Adrenal gland (tissue), 12 donors: ENCODE measurements around the gene THRB. TPM values are rescaled to one million over a fixed set of nuclear protein-coding genes. Genes with fewer than 3 reads are reported as not detected.

Source experiments
- DNase-seq, 7 donors: peaks; one replicate each; pipeline ENCODE4 v3.0.0-alpha.2; 2019 to 2020
- H3K27ac ChIP-seq, 5 donors: fragments of 200-600 bp; sonication (generic) in 4 of 5; 1 replicate in 3 of 5; 2 replicates in 2 of 5; pipeline versions ENCODE4 v1.5.1 to v1.8.0; 2016 to 2020; ENCODE audit warnings: mild to moderate bottlenecking in 1 of 5
- H3K27me3 ChIP-seq: fragments of 200-600 bp; 2 replicates; pipeline ENCODE4 v1.8.0; 2021
- H3K36me3 ChIP-seq, 2 donors: fragments of 200-600 bp; replicated peaks in 1 of 2; 1 replicate in 1 of 2; 2 replicates in 1 of 2; pipeline versions ENCODE4 v1.5.1 to v1.8.0; 2018 to 2022
- H3K4me1 ChIP-seq, 2 donors: fragments of 200-600 bp; replicated peaks in 1 of 2; 1 replicate in 1 of 2; 2 replicates in 1 of 2; pipeline versions ENCODE4 v1.5.1 to v1.8.0; 2018 to 2021
- H3K4me3 ChIP-seq, 4 donors: fragments of 200-600 bp; sonication (generic) in 3 of 4; one replicate each; pipeline ENCODE4 v1.5.1; 2016 to 2018
- H3K9me3 ChIP-seq, 3 donors: fragments of 200-600 bp; sonication (generic) in 1 of 3; replicated peaks in 1 of 3; 1 replicate in 2 of 3; 2 replicates in 1 of 3; pipeline versions ENCODE4 v1.5.1 to v1.8.0; 2016 to 2021
- POLR2A ChIP-seq, 2 donors: fragments of 450-650 bp; IDR thresholded peaks; one replicate each; pipeline ENCODE4 v1.6.1; 2017; ENCODE audit warnings: antibody characterized with exemption in 2 of 2, mild to moderate bottlenecking in 2 of 2, moderate library complexity in 1 of 2
- WGBS, 4 donors: extraction: QIAGEN DNeasy Blood & Tissue Kit in 2 of 4; methylation state at CpG; one replicate each; pipeline versions ENCODE4 v1.1.5 to v1.1.7; 2013 to 2017; 5-methylcytosine and 5-hydroxymethylcytosine counted together
- intact Hi-C, 2 donors: fragments of 100-400 bp; cut with DNase I; formaldehyde crosslinking; loops; one replicate each; pipeline versions ENCODE4 v1.14.1 to v1.15.0; 2022 to 2023
- polyA plus RNA-seq, 3 donors: library from polyadenylated mRNA; stranded (reverse); fragments of 200-250 nt in 2 of 3; fragments of 350-450 nt in 1 of 3; fragmentation: Illumina TruSeq in 1 of 3; extraction: RNeasy Lipid Tissue Mini Kit (QIAGEN cat#74804) in 1 of 3; gene quantifications; one replicate each; pipeline ENCODE4 v1.2.3, GENCODE V29; 2013 to 2014
- total RNA-seq, 9 donors: library from RNA; depleted of rRNA in 4 of 9; stranded (reverse); fragments of >200 nt in 4 of 9; fragments of 120-200 nt in 1 of 9; fragmentation: NEBNext Ultra II Directional in 1 of 9; extraction: Animal tissue kit (Norgen Biotek cat#: 25700) in 1 of 9; gene quantifications; one replicate each; pipeline versions ENCODE4 v1.1.0 to v1.2.4, GENCODE V29; 2013 to 2023
- TF ChIP-seq, protein P1 (sequence below), 6 experiments: fragments of 450-650 bp in 4 of 6; fragments of 200-600 bp in 2 of 6; sonication (generic) in 1 of 6; IDR thresholded peaks; 1 replicate in 5 of 6; 2 replicates in 1 of 6; pipeline versions ENCODE4 v1.5.1 to v1.8.0; 2016 to 2021; ENCODE audit warnings: antibody characterized with exemption in 6 of 6, mild to moderate bottlenecking in 2 of 6, moderate library complexity in 1 of 6
- donor health status: healthy with polysubstance abuse.
- donor health status: Bipolar disorder and iron deficiency.
- donor health status: DM: yes; HTN: yes; CAD: no.
- donor health status: DM: no; HTN: no; CAD: no.
- donor health status: DM: no; HTN: no; CAD: no.
- donor health status: DM: yes; HTN: yes; CAD: no.

Gene THRB
- total and polyA plus RNA-seq, 12 donors: 3.0 to 30.7 (median 13.5) TPM

DNA sequence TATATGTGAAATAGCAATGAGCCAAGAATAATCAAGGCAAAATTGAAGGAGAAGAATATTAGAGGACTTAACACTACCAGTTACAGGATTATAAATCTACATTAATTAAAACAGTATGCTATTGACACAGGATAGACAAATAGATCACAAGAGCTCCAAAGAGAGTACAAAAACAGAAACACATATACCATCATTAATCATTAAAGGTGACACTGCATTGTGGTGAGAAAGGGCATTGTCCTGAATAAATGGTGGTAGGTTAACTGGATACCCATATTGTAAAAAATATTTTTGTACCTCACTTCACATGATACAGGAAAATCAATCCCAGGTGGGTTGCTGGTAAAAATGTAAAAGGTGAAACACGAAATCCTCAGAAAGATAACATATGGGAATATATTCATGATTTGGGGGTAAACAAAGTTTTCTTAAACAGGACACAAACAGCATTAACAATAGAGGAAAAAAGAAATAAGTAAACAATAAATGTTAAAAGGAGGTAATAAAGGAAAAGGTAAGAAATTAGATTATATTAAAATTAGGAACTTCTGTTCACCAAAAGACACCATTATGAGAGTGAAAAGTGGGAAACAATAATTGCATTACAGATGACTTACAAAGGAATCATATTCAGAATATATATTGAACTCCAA lies 145.2 kb downstream of the THRB start:
- no peak for DNase-seq
- H3K9me3 ChIP-seq: peaks cover 0 to 4% (median 0%) of the 10 kb centered on the region in 3 donors
- peaks cover 7 to 8% of the 10 kb centered on the region in 2 donors for H3K4me1 ChIP-seq
- no peaks in the 10 kb centered on the region for H3K36me3 ChIP-seq
- TF ChIP-seq, protein P1, sequence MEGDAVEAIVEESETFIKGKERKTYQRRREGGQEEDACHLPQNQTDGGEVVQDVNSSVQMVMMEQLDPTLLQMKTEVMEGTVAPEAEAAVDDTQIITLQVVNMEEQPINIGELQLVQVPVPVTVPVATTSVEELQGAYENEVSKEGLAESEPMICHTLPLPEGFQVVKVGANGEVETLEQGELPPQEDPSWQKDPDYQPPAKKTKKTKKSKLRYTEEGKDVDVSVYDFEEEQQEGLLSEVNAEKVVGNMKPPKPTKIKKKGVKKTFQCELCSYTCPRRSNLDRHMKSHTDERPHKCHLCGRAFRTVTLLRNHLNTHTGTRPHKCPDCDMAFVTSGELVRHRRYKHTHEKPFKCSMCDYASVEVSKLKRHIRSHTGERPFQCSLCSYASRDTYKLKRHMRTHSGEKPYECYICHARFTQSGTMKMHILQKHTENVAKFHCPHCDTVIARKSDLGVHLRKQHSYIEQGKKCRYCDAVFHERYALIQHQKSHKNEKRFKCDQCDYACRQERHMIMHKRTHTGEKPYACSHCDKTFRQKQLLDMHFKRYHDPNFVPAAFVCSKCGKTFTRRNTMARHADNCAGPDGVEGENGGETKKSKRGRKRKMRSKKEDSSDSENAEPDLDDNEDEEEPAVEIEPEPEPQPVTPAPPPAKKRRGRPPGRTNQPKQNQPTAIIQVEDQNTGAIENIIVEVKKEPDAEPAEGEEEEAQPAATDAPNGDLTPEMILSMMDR (IDR thresholded peaks at IDR 0.05): no peak
- no peak for TF ChIP-seq POLR2A (IDR thresholded peaks at IDR 0.05)
- 86 to 97% (median 92%) methylated on average over 1 of the region's 1 CpG for WGBS, 4 donors
- H3K4me3 ChIP-seq: no peak overlapping the region
- H3K27ac ChIP-seq: no peak overlapping the region
- H3K27me3 ChIP-seq: no peaks in the 10 kb centered on the region
- intact Hi-C loops: no loop called here

DNA sequence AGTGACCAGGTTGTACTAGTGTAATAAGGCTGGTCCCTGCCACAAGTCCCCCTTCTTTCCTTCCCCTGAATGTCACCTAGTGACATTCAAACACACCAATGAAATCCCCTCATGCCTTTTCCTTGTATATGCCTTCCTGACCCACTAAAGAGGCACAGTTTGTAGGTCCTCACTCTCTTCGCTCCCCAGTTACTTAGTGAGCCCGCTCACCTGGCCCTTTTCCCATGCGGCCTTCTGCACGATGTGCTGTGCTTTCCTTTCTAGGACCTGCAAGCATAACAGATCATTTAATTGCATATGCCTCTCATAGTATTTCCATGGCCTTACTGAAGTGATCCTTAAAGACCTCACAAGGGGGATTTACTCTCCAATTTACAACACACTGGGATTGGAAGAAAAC lies 146.3 kb downstream of the THRB start:
- TF ChIP-seq, protein P1 (IDR thresholded peaks at IDR 0.05): no peak
- TF ChIP-seq POLR2A (IDR thresholded peaks at IDR 0.05): no peak
- intact Hi-C loops: no loop called here
- H3K4me3 ChIP-seq: no peak overlapping the region
- H3K9me3 ChIP-seq: peaks cover 0 to 4% (median 0%) of the 10 kb centered on the region in 3 donors
- H3K27ac ChIP-seq: no peak overlapping the region
- H3K4me1 ChIP-seq: peaks cover 7 to 8% of the 10 kb centered on the region in 2 donors
- 94 to 97% (median 94%) methylated on average over 4 of the region's 4 CpGs for WGBS, 4 donors
- no peaks in the 10 kb centered on the region for H3K36me3 ChIP-seq
- H3K27me3 ChIP-seq: no peaks in the 10 kb centered on the region
- no peak for DNase-seq

DNA sequence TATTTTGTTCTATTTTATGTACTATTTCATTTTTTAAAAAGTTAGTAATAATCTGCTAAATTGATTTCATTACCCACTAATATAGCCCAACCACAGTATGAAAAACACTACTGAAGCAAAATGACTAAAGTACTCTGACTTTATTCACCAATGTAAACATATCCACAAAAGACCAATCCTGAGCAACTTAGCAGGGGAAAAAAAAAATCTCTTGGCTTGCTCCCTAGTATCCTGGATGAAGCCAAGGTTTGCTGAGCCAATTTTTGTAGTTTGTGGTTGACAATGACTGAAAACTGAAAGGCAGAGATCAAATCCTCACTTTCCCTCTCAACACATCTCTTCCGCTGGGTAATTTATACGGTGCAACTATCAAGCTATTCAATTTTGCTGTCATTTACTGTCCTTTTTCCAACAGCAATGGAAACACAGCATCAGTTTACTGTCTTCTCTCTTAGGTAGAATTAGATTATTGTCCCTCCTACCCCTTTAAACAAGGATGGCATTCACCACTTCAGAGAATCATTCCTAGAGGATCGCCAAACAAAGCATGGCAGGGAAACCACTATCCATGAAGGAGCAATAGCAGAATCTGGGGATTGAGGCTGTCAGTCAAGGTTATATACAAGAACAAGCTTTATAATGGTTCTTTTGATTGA lies 149.7 kb downstream of the THRB start:
- intact Hi-C loops: no loop called here
- Histone ChIP-seq H3K4me3 (no peak overlapping the region), H3K27ac (no peak overlapping the region), H3K9me3 (peaks cover 0 to 4% (median 0%) of the 10 kb centered on the region in 3 donors), H3K4me1 (peaks cover 0 to 2% of the 10 kb centered on the region in 2 donors), H3K27me3 (no peaks in the 10 kb centered on the region), H3K36me3 (no peaks in the 10 kb centered on the region)
- no peak for TF ChIP-seq POLR2A (IDR thresholded peaks at IDR 0.05)
- TF ChIP-seq, protein P1 (IDR thresholded peaks at IDR 0.05): no peak
- WGBS, 4 donors: 72 to 82% (median 81%) methylated on average over 3 of the region's 3 CpGs
- no peak for DNase-seq

DNA sequence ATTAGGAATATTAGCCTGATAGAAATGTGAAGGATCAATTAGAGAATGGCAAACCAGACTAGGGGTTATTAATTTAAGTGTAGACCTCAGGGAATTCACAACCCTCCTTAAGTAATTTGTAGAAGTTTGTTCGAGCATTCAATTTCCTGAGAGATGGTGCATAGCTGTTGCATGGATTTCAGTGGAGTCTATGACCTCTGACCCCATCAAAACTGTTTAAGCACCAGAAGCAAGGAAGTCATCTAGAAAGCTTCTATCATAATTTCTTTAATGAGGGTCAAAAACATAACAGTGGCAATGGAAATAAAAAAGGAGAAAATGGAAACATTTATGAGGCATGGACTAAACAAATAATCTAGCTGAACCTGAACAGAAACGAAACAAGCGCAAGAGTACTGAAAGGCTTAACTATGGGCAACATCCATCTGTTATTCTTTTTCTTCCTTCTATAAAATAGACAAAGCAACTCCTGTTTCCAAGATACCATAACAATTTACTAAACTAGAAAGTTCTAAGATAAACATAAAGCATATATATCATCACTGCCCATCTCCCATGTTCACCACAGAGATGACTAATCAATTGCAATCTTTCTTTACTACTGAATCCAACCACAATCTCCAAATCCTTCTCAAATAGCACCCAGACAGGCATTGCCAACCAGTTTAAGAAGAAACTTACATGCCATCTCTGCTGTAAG lies 151.4 kb downstream of the THRB start:
- Histone ChIP-seq H3K4me1 (peaks cover 0 to 8% of the 10 kb centered on the region in 2 donors), H3K27ac (no peak overlapping the region), H3K27me3 (no peaks in the 10 kb centered on the region), H3K9me3 (peaks cover 0 to 4% (median 0%) of the 10 kb centered on the region in 3 donors), H3K4me3 (no peak overlapping the region), H3K36me3 (no peaks in the 10 kb centered on the region)
- DNase-seq: no peak
- intact Hi-C loops: no loop called here
- TF ChIP-seq, protein P1 (IDR thresholded peaks at IDR 0.05): no peak
- no peak for TF ChIP-seq POLR2A (IDR thresholded peaks at IDR 0.05)
- 92 to 94% (median 93%) methylated on average over 3 of the region's 3 CpGs for WGBS, 4 donors
